Measurements from ENCODE around the gene ACSS3. TPM values are rescaled to one million over a fixed set of nuclear protein-coding genes. Genes with fewer than 3 reads are reported as not detected.

ACSS3 gene
- total RNA-seq, 1 experiment from 2014 or later: 19.3 TPM

DNA sequence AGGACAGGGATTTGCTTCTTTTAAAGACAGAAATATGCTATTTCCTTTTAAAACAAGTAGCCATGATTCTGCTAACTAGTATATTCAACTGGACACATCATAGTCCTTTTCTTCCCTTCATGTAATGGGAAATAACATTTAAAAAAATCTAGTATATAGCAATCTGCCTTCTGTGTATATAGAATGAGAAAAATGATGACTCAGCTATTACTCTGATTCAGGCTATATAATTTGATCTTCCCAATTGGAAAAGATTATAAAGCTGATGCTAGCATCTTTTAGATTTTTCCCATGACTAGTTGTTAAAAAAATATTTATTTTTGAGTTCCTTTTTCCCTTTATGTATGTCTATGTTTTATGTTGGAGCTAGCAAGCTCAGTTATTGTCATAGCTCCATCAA, 86.9 kb downstream of the ACSS3 start:
- peaks cover 0 to 8% of the 10 kb centered on the region in 2 experiments; a peak in 1 of 4 replicates for H3K4me1 Mint-ChIP-seq
- DNase-seq: no peak
- Histone ChIP-seq H3T11ph (ENCODE audit: low read length) (no peak overlapping the region), H3K18ac (ENCODE audit: insufficient read length, low read depth, low read length) (no peak overlapping the region), H2AK5ac (ENCODE audit: insufficient read length, low read length) (no peak overlapping the region), H2BK5ac (ENCODE audit: insufficient read length, low read length) (no peak overlapping the region), H2BK20ac (ENCODE audit: low read depth, low read length, poor library complexity, severe bottlenecking) (no peak overlapping the region), H3K4me1 (ENCODE audit: insufficient read depth, low read length) (peaks cover 5% of the 10 kb centered on the region; the same call in 1 of the 2 replicates), H4K8ac (replicated peaks; ENCODE audit: insufficient read length, low read depth, low read length) (no peak overlapping the region), H3K23ac (ENCODE audit: insufficient read length, low read depth, low read length) (no peak overlapping the region), H3K79me2 (ENCODE audit: insufficient read depth, low read length) (no peaks in the 10 kb centered on the region), H3K9me3 (ENCODE audit: control insufficient read depth, low read depth, low read length) (no peaks in the 10 kb centered on the region), H3K56ac (ENCODE audit: insufficient read length, low read depth, low read length) (no peak overlapping the region), H3K14ac (ENCODE audit: insufficient read depth, low read length) (no peak overlapping the region), H3K4me2 (ENCODE audit: insufficient read depth, insufficient read length, low read length) (no peak overlapping the region), H3K27ac (ENCODE audit: insufficient read length, low read depth, low read length) (no peak overlapping the region), H2AFZ (ENCODE audit: low read length) (no peak overlapping the region), H3K27me3 (ENCODE audit: insufficient read depth, low read length) (no peaks in the 10 kb centered on the region), H2BK12ac (ENCODE audit: insufficient read length, low read depth, low read length) (no peak overlapping the region), H4K5ac (ENCODE audit: insufficient read length, low read depth, low read length) (no peak overlapping the region), H3K4ac (ENCODE audit: low read depth, low read length) (no peak overlapping the region), H3K23me2 (ENCODE audit: insufficient read length, low read depth, low read length, poor library complexity, severe bottlenecking) (no peaks in the 10 kb centered on the region), H4K20me1 (ENCODE audit: control insufficient read depth, insufficient read depth, insufficient read length) (no peaks in the 10 kb centered on the region), H2BK15ac (ENCODE audit: low read depth, low read length) (no peak overlapping the region), H3K79me1 (ENCODE audit: insufficient read depth, low read depth, low read length, poor library complexity, severe bottlenecking) (no peaks in the 10 kb centered on the region), H3K9ac (ENCODE audit: extremely low read depth, insufficient read length, low read length) (no peak overlapping the region), H2BK120ac (ENCODE audit: low read depth, low read length, poor library complexity, severe bottlenecking) (no peak overlapping the region), H4K91ac (ENCODE audit: insufficient read length, low read depth, low read length) (no peak overlapping the region)
- no peak overlapping the region for H3K4me3 Mint-ChIP-seq
- H3K27ac Mint-ChIP-seq: no peak overlapping the region
- H3K36me3 Mint-ChIP-seq (ENCODE audit: insufficient read depth in 1 of 3, low read depth in 3 of 3): 0 out of 7 replicates have a peak, but pooled peaks cover 0 to 4% (median 0%) of the 10 kb centered on the region in 3 experiments
- TF ChIP-seq, protein P1, sequence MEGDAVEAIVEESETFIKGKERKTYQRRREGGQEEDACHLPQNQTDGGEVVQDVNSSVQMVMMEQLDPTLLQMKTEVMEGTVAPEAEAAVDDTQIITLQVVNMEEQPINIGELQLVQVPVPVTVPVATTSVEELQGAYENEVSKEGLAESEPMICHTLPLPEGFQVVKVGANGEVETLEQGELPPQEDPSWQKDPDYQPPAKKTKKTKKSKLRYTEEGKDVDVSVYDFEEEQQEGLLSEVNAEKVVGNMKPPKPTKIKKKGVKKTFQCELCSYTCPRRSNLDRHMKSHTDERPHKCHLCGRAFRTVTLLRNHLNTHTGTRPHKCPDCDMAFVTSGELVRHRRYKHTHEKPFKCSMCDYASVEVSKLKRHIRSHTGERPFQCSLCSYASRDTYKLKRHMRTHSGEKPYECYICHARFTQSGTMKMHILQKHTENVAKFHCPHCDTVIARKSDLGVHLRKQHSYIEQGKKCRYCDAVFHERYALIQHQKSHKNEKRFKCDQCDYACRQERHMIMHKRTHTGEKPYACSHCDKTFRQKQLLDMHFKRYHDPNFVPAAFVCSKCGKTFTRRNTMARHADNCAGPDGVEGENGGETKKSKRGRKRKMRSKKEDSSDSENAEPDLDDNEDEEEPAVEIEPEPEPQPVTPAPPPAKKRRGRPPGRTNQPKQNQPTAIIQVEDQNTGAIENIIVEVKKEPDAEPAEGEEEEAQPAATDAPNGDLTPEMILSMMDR (conservative IDR thresholded peaks at IDR 0.05): no peak
- H3K9me3 Mint-ChIP-seq: no peaks in the 10 kb centered on the region
- H3K27me3 Mint-ChIP-seq (ENCODE audit: low read depth): no peaks in the 10 kb centered on the region

Measured in H9 (cell line).